Stomach (tissue), 9 donors: ENCODE data around the gene DNAJB4. TPM values are rescaled to one million over a fixed set of nuclear protein-coding genes. Genes with fewer than 3 reads are reported as not detected.
A peak's percentile ranks its signal among the peaks of the same experiment; 100 is the strongest.
"Not testable (repeated sequence)": the region's sequence is repeated elsewhere in the genome, so short reads cannot be mapped to it uniquely, and the experiment has no call there.

Experiments
- DNase-seq, 2 donors: peaks; one replicate each; pipeline versions ENCODE4 v3.0.0 to v3.0.0-alpha.2; 2013 to 2019
- H3K27ac ChIP-seq, 5 donors: fragments of 200-600 bp in 4 of 5; sonication (generic) in 4 of 5; one replicate each; pipeline ENCODE4 v1.5.1; 2013 to 2019; ENCODE audit warnings: mild to moderate bottlenecking in 1 of 5, moderate library complexity in 1 of 5
- H3K27me3 ChIP-seq, 3 donors: fragments of 200-600 bp; sonication (generic); one replicate each; pipeline ENCODE4 v1.5.1; 2017 to 2019; ENCODE audit warnings: mixed run types in 1 of 3
- H3K36me3 ChIP-seq, 4 donors: fragments of 200-600 bp; sonication (generic); 1 replicate in 3 of 4; 2 replicates in 1 of 4; pipeline ENCODE4 v1.5.1; 2016 to 2019
- H3K4me1 ChIP-seq, 4 donors: fragments of 200-600 bp; sonication (generic); one replicate each; pipeline ENCODE4 v1.5.1; 2016 to 2019
- H3K4me3 ChIP-seq, 4 donors: fragments of 200-600 bp; sonication (generic) in 3 of 4; one replicate each; pipeline ENCODE4 v1.5.1; 2016 to 2019; ENCODE audit warnings: mild to moderate bottlenecking in 1 of 4
- H3K9me3 ChIP-seq, 4 donors: fragments of 200-600 bp; sonication (generic); one replicate each; pipeline ENCODE4 v1.5.1; 2016 to 2019
- EP300 ChIP-seq: sonication (generic); formaldehyde crosslinking; IDR thresholded peaks from one replicate; pipeline ENCODE4 v1.6.1; 2017; ENCODE audit warnings: antibody characterized with exemption
- POLR2A ChIP-seq, 4 donors: fragments of 450-650 bp; IDR thresholded peaks; one replicate each; pipeline ENCODE4 v1.6.1; 2016; ENCODE audit warnings: antibody characterized with exemption in 4 of 4, control low read depth in 2 of 4, mild to moderate bottlenecking in 1 of 4, moderate library complexity in 1 of 4
- POLR2AphosphoS5 ChIP-seq, 3 donors: sonication (generic); formaldehyde crosslinking; IDR thresholded peaks; one replicate each; pipeline ENCODE4 v1.6.1; 2016; ENCODE audit warnings: antibody characterized with exemption in 3 of 3
- WGBS, 5 donors: extraction: QIAGEN DNeasy Blood & Tissue Kit in 3 of 5; methylation state at CpG; one replicate each; pipeline versions ENCODE4 v1.1.5 to v1.1.7; 2013 to 2018; 5-methylcytosine and 5-hydroxymethylcytosine counted together
- intact Hi-C: fragments of 100-400 bp; cut with DNase I; formaldehyde crosslinking; loops from one replicate; pipeline ENCODE4 v1.15.1; 2023; ENCODE audit warnings: low total_unique reads
- polyA plus RNA-seq, 3 donors: library from polyadenylated mRNA; stranded (reverse); fragments of 200-250 nt; gene quantifications; one replicate each; pipeline ENCODE4 v1.2.3, GENCODE V29; 2013
- total RNA-seq, 5 donors: library from RNA; depleted of rRNA; stranded (reverse); fragments of >200 nt; gene quantifications; one replicate each; pipeline versions ENCODE4 v1.1.0 to v1.2.3, GENCODE V29; 2014 to 2016
- TF ChIP-seq, protein P1 (sequence below), 7 experiments: fragments of 450-650 bp in 4 of 7; fragments of 200-600 bp in 3 of 7; sonication (generic) in 3 of 7; IDR thresholded peaks; one replicate each; pipeline ENCODE4 v1.5.1; 2016 to 2019; ENCODE audit warnings: antibody characterized with exemption in 7 of 7, control low read depth in 2 of 7, mild to moderate bottlenecking in 1 of 7
- donor health status: healthy with polysubstance abuse.
- donor health status: Bipolar disorder and iron deficiency.
- donor health status: healthy.

The DNAJB4 gene
- total and polyA plus RNA-seq, 8 donors: 7.2 to 65.7 (median 14.3) TPM

DNA sequence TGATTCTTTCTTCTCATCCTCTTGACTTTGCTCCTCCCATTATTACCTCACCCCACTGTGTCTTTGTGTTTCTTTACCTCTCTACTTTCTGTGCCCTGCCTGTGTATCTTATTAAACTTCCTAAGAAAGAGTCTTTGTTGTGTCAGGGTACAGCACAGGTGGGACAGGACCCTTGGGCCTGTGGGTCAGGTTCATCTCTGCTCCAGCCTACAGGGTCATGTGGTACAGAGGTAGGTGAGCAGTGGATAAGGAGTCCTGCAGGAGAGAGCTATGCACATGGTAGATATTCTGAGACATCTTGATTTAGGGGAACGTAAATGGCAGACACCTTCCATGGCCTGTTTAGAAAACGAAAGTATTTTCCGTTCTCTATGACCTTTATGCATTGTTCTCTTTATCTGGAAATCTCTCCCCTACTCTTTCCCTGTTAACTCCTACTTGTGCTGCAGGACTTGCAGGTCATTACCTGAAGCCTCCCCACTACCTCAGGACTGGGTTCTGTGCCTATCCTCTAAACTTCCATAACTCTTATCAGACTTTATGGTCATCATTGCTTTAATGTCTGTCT, 50.9 kb downstream of the DNAJB4 start:
- Histone ChIP-seq H3K36me3 (no peaks in the 10 kb centered on the region), H3K9me3 (no peaks in the 10 kb centered on the region), H3K4me3 (no peak overlapping the region), H3K27me3 (no peaks in the 10 kb centered on the region), H3K4me1 (peaks cover 0 to 11% (median 0%) of the 10 kb centered on the region in 4 donors), H3K27ac (peak overlapping the region in 3 of 5 donors; percentile 13 to 49 (median 34))
- TF ChIP-seq POLR2A (IDR thresholded peaks at IDR 0.05) (no peak), EP300 (no peak), POLR2AphosphoS5 (IDR thresholded peaks at IDR 0.05) (no peak)
- TF ChIP-seq, protein P1, sequence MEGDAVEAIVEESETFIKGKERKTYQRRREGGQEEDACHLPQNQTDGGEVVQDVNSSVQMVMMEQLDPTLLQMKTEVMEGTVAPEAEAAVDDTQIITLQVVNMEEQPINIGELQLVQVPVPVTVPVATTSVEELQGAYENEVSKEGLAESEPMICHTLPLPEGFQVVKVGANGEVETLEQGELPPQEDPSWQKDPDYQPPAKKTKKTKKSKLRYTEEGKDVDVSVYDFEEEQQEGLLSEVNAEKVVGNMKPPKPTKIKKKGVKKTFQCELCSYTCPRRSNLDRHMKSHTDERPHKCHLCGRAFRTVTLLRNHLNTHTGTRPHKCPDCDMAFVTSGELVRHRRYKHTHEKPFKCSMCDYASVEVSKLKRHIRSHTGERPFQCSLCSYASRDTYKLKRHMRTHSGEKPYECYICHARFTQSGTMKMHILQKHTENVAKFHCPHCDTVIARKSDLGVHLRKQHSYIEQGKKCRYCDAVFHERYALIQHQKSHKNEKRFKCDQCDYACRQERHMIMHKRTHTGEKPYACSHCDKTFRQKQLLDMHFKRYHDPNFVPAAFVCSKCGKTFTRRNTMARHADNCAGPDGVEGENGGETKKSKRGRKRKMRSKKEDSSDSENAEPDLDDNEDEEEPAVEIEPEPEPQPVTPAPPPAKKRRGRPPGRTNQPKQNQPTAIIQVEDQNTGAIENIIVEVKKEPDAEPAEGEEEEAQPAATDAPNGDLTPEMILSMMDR (IDR thresholded peaks at IDR 0.05): no peak
- DNase-seq: peak in 1 of 2 donors; percentile 24
- intact Hi-C loops: no loop called here
- 23 to 57% (median 43%) methylated on average over 3 of the region's 3 CpGs for WGBS, 5 donors

DNA sequence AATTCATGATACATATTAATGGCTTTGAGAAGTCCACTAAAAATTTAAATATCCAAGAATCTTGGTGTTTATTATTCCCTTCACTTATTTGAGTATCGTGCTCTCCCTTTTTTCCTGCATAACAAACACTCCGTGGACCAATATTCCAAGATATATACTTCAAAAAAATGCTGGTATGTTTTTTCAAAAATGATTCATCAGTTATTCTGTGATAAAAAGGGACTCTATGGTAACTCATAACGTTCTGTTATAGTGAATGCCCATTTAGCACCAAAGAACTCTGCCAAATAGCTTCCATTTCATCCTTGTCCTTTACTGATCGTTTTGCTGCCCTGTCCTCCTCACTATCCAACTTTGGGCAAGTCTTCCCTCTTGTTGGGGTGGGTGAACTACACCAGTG, 53.9 kb downstream of the DNAJB4 start:
- DNase-seq: no peak
- Histone ChIP-seq H3K27ac (no peak overlapping the region), H3K9me3 (no peaks in the 10 kb centered on the region), H3K36me3 (no peaks in the 10 kb centered on the region), H3K4me1 (peaks cover 0 to 11% (median 0%) of the 10 kb centered on the region in 4 donors), H3K4me3 (no peak overlapping the region), H3K27me3 (no peaks in the 10 kb centered on the region)
- intact Hi-C loops: no loop called here
- WGBS, 5 donors: 78 to 84% (median 83%) methylated on average over 4 of the region's 4 CpGs
- TF ChIP-seq POLR2AphosphoS5 (IDR thresholded peaks at IDR 0.05): no peak
- no peak for TF ChIP-seq POLR2A (IDR thresholded peaks at IDR 0.05)
- TF ChIP-seq, protein P1 (IDR thresholded peaks at IDR 0.05): no peak
- TF ChIP-seq EP300: no peak

DNA sequence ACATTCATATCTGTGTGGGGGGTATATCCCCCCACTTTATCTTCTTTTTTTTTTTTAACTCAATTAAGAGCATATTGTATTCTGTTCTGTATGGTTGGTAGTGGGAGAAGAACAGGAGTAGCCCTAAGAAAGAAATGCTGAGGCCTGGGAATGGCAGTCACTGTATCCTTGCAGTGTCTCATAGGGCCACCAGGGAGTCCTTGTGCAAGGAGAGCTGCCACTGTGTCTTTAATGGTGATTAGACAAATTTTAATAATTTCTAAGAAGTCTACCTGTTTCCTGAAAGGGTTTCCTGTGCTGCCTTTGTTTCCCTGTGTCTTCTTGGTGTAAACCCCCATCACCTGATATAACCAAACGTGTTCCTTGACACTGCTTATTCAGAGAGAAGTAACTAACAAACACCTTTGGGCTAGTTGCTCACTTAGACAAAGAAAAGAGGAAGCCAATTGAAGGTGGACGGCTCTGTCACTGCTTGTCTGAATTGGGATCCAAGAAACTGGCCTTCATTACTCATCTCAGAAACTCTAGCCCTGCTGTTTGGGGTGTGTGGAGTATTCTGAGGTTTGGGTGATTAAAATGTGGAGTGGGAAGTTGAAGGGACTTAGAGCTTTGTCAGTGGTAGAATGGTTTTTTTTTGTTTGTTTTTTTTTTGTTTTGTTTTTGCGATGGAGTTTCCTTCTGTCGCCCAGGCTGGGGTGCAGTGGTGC, 56.3 kb downstream of the DNAJB4 start:
- TF ChIP-seq EP300 (no peak), POLR2AphosphoS5 (IDR thresholded peaks at IDR 0.05) (no peak), POLR2A (IDR thresholded peaks at IDR 0.05) (no peak)
- TF ChIP-seq, protein P1 (IDR thresholded peaks at IDR 0.05): no peak
- Histone ChIP-seq H3K9me3 (no peaks in the 10 kb centered on the region), H3K4me1 (peaks cover 0 to 2% (median 0%) of the 10 kb centered on the region in 4 donors), H3K4me3 (no peak overlapping the region), H3K36me3 (no peaks in the 10 kb centered on the region), H3K27ac (no peak overlapping the region), H3K27me3 (no peaks in the 10 kb centered on the region)
- WGBS, 5 donors: 65 to 92% (median 83%) methylated on average over 4 of the region's 4 CpGs
- DNase-seq: no peak
- intact Hi-C loops: no loop called here

DNA sequence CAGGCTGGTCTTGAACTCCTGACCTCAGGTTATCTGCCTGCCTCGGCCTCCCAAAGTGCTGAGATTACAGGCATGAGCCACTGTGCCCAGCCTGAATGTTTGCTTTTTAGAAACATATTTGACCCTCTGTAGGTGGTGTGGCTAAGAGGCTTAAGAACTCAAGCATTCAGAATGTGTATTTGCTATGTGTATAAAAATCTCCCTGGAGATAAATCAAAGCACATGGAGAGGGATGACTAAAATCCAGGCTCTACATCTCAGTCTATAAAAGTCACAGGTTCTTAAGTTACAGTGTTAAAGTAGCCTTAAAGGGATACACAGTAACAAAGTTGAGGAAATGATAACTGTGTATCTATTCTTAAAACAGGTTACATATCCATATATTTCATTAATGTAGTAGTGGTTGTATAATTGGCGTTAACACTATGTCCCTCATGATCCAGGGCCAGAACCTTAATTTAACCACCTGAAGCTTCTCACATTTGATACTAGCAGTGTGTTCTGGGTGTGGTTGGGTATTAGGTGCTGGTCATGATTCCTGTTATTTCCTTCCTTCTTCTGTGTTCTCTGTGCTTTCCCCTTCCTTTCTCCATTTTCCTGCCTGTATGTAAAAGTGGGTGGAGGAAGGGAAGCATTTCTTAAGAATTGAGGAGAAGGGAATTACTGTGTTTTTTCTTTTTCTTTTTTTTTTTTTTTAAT, 57.2 kb downstream of the DNAJB4 start:
- H3K4me3 ChIP-seq: no peak overlapping the region
- no peaks in the 10 kb centered on the region for H3K36me3 ChIP-seq
- H3K27me3 ChIP-seq: no peaks in the 10 kb centered on the region
- intact Hi-C loops: no loop called here
- no peak for DNase-seq
- H3K4me1 ChIP-seq: no peaks in the 10 kb centered on the region
- TF ChIP-seq EP300: no peak
- TF ChIP-seq, protein P1 (IDR thresholded peaks at IDR 0.05): no peak
- TF ChIP-seq POLR2AphosphoS5 (IDR thresholded peaks at IDR 0.05): no peak
- WGBS, 5 donors: 54 to 60% (median 60%) methylated on average over 2 of the region's 2 CpGs
- no peak overlapping the region for H3K27ac ChIP-seq
- H3K9me3 ChIP-seq: no peaks in the 10 kb centered on the region

DNA sequence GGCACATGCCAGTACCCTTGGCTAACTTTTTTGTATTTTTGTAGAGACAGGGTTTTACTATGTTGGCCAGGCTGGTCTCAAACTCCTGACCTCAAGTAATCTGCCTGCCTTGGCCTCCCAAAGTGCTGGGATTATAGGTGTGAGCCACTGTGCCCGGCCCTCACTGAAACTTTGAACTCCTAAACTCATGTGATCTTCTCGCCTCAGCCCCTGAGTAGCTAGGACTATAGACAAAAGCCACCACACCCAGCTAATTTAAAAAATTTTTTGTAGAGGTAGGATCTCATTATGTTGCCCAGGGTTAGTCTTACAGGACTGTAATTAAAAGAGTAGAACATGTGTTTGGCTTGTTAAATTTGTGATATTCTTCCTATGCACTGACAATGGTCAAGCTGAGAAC, 60.1 kb downstream of the DNAJB4 start:
- H3K4me3 ChIP-seq, H3K9me3 ChIP-seq, H3K36me3 ChIP-seq, DNase-seq, intact Hi-C loops, H3K27ac ChIP-seq, H3K27me3 ChIP-seq, H3K4me1 ChIP-seq: not testable (repeated sequence)
- WGBS, 5 donors: 83 to 100% (median 97%) methylated on average over 2 of the region's 2 CpGs
